ENCODE measurements around the gene PCBP3.
"Not testable (repeated sequence)": the region's sequence is repeated elsewhere in the genome, so short reads cannot be mapped to it uniquely, and the experiment has no call there.

The PCBP3 gene

GRCh38 chr21:45844181-45844580 lies 200.7 kb downstream of the PCBP3 start:
- Histone ChIP-seq H3K27me3 (ENCODE audit: control insufficient read depth, insufficient read depth, low read length) (no peaks in the 10 kb centered on the region), H3K9me3 (ENCODE audit: control insufficient read depth, insufficient read depth, low read length) (no peaks in the 10 kb centered on the region), H3K4me3 (ENCODE audit: low read depth, low read length) (no peak overlapping the region), H3K4me1 (ENCODE audit: control insufficient read depth, insufficient read depth, low read length) (no peaks in the 10 kb centered on the region), H3K36me3 (ENCODE audit: control insufficient read depth, insufficient read depth, low read length) (no peaks in the 10 kb centered on the region), H3K9ac (ENCODE audit: low read depth, low read length) (no peak overlapping the region)

DNA sequence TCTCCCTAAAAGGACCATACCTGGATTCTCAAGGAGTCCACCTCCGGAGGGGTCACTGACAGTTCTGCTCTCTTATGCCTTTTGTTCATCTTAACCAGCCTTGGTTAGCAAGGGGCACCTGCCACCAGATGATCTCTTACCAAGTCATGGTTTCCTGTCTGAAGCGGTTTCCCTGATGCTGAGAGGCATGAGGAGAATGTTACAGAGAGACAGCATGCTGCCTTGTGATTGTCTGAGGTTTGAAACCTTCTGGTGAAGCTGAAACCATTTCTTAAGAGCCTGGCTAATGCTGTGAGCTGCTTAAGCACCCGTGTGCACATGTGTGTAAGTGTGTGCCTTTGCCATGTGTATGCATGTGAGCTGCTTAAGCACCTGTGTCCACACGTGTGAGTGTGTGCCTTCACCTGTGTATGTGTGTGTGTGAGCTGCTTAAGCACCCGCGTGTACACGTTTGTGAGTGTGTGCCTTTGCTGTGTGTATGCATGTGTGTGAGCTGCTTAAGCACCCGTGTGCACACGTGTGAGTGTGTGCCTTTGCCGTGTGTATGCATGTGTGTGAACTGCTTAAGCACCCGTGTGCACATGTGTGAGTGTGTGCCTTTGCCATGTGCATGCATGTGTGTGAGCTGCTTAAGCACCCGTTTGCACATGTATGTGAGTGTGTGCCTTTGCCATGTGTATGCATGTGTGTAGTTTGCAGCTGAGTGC lies 201.7 kb downstream of the PCBP3 start:
- Histone ChIP-seq H3K9me3 (ENCODE audit: control insufficient read depth, insufficient read depth, low read length) (no peaks in the 10 kb centered on the region), H3K36me3 (ENCODE audit: control insufficient read depth, insufficient read depth, low read length) (no peaks in the 10 kb centered on the region), H3K4me1 (ENCODE audit: control insufficient read depth, insufficient read depth, low read length) (no peaks in the 10 kb centered on the region), H3K9ac (ENCODE audit: low read depth, low read length) (no peak overlapping the region), H3K4me3 (ENCODE audit: low read depth, low read length) (no peak overlapping the region), H3K27me3 (ENCODE audit: control insufficient read depth, insufficient read depth, low read length) (no peaks in the 10 kb centered on the region)

- H3K27me3 ChIP-seq (ENCODE audit: control insufficient read depth, insufficient read depth, low read length), result no peaks in the 10 kb centered on the region
- no peak overlapping the region for H3K9ac ChIP-seq (ENCODE audit: low read depth, low read length)
- no peaks in the 10 kb centered on the region for H3K36me3 ChIP-seq (ENCODE audit: control insufficient read depth, insufficient read depth, low read length)
- H3K4me3 ChIP-seq (ENCODE audit: low read depth, low read length), result no peak overlapping the region
- H3K4me1 ChIP-seq (ENCODE audit: control insufficient read depth, insufficient read depth, low read length), result no peaks in the 10 kb centered on the region
- no peaks in the 10 kb centered on the region for H3K9me3 ChIP-seq (ENCODE audit: control insufficient read depth, insufficient read depth, low read length)
Measured at GRCh38 chr21:45845770-45846090, 202.2 kb downstream of the PCBP3 start.

GRCh38 chr21:45846373-45847160 lies 203.0 kb downstream of the PCBP3 start:
- no peak overlapping the region for H3K4me3 ChIP-seq (ENCODE audit: low read depth, low read length)
- H3K4me1 ChIP-seq (ENCODE audit: control insufficient read depth, insufficient read depth, low read length), result no peaks in the 10 kb centered on the region
- no peaks in the 10 kb centered on the region for H3K9me3 ChIP-seq (ENCODE audit: control insufficient read depth, insufficient read depth, low read length)
- H3K9ac ChIP-seq (ENCODE audit: low read depth, low read length), result no peak overlapping the region
- H3K36me3 ChIP-seq (ENCODE audit: control insufficient read depth, insufficient read depth, low read length), result no peaks in the 10 kb centered on the region
- no peaks in the 10 kb centered on the region for H3K27me3 ChIP-seq (ENCODE audit: control insufficient read depth, insufficient read depth, low read length)

- no peak overlapping the region for H3K9ac ChIP-seq (ENCODE audit: low read depth, low read length)
- H3K9me3 ChIP-seq (ENCODE audit: control insufficient read depth, insufficient read depth, low read length), result no peaks in the 10 kb centered on the region
- no peaks in the 10 kb centered on the region for H3K4me1 ChIP-seq (ENCODE audit: control insufficient read depth, insufficient read depth, low read length)
- H3K4me3 ChIP-seq (ENCODE audit: low read depth, low read length), result no peak overlapping the region
- H3K27me3 ChIP-seq (ENCODE audit: control insufficient read depth, insufficient read depth, low read length), result no peaks in the 10 kb centered on the region
- H3K36me3 ChIP-seq (ENCODE audit: control insufficient read depth, insufficient read depth, low read length), result no peaks in the 10 kb centered on the region
Measured at GRCh38 chr21:45847870-45848269, 204.3 kb downstream of the PCBP3 start.

- Histone ChIP-seq H3K36me3 (ENCODE audit: control insufficient read depth, insufficient read depth, low read length) (no peaks in the 10 kb centered on the region), H3K27me3 (ENCODE audit: control insufficient read depth, insufficient read depth, low read length) (no peaks in the 10 kb centered on the region), H3K9me3 (ENCODE audit: control insufficient read depth, insufficient read depth, low read length) (no peaks in the 10 kb centered on the region), H3K4me1 (ENCODE audit: control insufficient read depth, insufficient read depth, low read length) (no peaks in the 10 kb centered on the region), H3K4me3 (ENCODE audit: low read depth, low read length) (no peak overlapping the region), H3K9ac (ENCODE audit: low read depth, low read length) (no peak overlapping the region)
Measured at GRCh38 chr21:45848331-45848730, 204.8 kb downstream of the PCBP3 start.

GRCh38 chr21:45848805-45849204 lies 205.3 kb downstream of the PCBP3 start:
- Histone ChIP-seq H3K4me3 (ENCODE audit: low read depth, low read length) (no peak overlapping the region), H3K9me3 (ENCODE audit: control insufficient read depth, insufficient read depth, low read length) (no peaks in the 10 kb centered on the region), H3K27me3 (ENCODE audit: control insufficient read depth, insufficient read depth, low read length) (no peaks in the 10 kb centered on the region), H3K36me3 (ENCODE audit: control insufficient read depth, insufficient read depth, low read length) (no peaks in the 10 kb centered on the region), H3K4me1 (ENCODE audit: control insufficient read depth, insufficient read depth, low read length) (no peaks in the 10 kb centered on the region), H3K9ac (ENCODE audit: low read depth, low read length) (no peak overlapping the region)

DNA sequence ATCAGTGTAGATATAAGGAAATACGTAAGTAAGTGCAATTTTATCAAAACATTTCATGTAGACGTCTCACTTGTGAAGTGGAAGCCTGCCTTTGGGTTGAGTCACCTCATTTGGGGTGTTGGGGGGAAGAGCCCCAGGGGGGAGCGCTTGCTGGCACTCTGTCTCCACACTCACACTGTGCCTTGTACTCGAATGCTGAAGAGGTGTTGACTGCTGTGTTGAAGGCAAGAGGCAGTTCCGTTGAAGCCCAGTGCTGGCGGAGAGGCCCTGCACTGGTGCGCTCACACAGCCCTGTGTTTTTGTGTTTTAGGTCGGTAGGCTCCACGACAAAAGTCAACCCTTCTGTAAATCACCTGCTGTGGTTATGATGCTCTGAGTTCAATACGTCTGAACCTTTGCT lies 206.1 kb downstream of the PCBP3 start:
- Histone ChIP-seq H3K9me3 (ENCODE audit: control insufficient read depth, insufficient read depth, low read length) (no peaks in the 10 kb centered on the region), H3K9ac (ENCODE audit: low read depth, low read length) (no peak overlapping the region), H3K4me3 (ENCODE audit: low read depth, low read length) (no peak overlapping the region), H3K4me1 (ENCODE audit: control insufficient read depth, insufficient read depth, low read length) (no peaks in the 10 kb centered on the region), H3K36me3 (ENCODE audit: control insufficient read depth, insufficient read depth, low read length) (no peaks in the 10 kb centered on the region), H3K27me3 (ENCODE audit: control insufficient read depth, insufficient read depth, low read length) (no peaks in the 10 kb centered on the region)

DNA sequence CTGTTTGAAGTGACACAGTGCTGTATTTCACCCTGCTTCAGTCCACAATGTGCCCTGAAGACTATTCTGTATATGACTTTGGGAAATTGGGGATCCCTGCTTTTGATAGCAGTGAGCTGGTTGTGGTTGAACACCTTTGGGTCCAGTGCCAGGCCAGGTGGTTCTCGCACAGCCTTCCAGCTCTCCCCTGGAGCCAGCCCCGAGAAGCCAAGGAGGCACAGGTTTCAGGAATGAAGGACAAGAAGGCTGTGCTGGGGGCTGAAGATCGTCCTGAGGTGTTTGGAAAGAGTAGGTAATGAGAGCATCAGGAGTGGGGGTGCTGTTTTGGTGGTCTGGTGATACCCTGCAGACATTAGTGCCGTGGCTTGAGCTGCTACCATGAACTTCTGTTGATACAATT lies 206.7 kb downstream of the PCBP3 start:
- H3K9ac ChIP-seq (ENCODE audit: low read depth, low read length), result no peak overlapping the region
- H3K4me3 ChIP-seq (ENCODE audit: low read depth, low read length), result no peak overlapping the region
- H3K9me3 ChIP-seq (ENCODE audit: control insufficient read depth, insufficient read depth, low read length), result no peaks in the 10 kb centered on the region
- no peaks in the 10 kb centered on the region for H3K36me3 ChIP-seq (ENCODE audit: control insufficient read depth, insufficient read depth, low read length)
- H3K27me3 ChIP-seq (ENCODE audit: control insufficient read depth, insufficient read depth, low read length), result no peaks in the 10 kb centered on the region
- H3K4me1 ChIP-seq (ENCODE audit: control insufficient read depth, insufficient read depth, low read length), result no peaks in the 10 kb centered on the region

- H3K9ac ChIP-seq (ENCODE audit: low read depth, low read length); H3K4me1 ChIP-seq (ENCODE audit: control insufficient read depth, insufficient read depth, low read length); H3K27me3 ChIP-seq (ENCODE audit: control insufficient read depth, insufficient read depth, low read length); H3K9me3 ChIP-seq (ENCODE audit: control insufficient read depth, insufficient read depth, low read length); H3K36me3 ChIP-seq (ENCODE audit: control insufficient read depth, insufficient read depth, low read length); H3K4me3 ChIP-seq (ENCODE audit: low read depth, low read length): not testable (repeated sequence)
Measured at GRCh38 chr21:45852386-45852785, 208.9 kb downstream of the PCBP3 start.

- Histone ChIP-seq H3K4me3 (ENCODE audit: low read depth, low read length) (no peak overlapping the region), H3K4me1 (ENCODE audit: control insufficient read depth, insufficient read depth, low read length) (peaks cover 6% of the 10 kb centered on the region), H3K27me3 (ENCODE audit: control insufficient read depth, insufficient read depth, low read length) (no peaks in the 10 kb centered on the region), H3K9me3 (ENCODE audit: control insufficient read depth, insufficient read depth, low read length) (no peaks in the 10 kb centered on the region), H3K9ac (ENCODE audit: low read depth, low read length) (no peak overlapping the region), H3K36me3 (ENCODE audit: control insufficient read depth, insufficient read depth, low read length) (no peaks in the 10 kb centered on the region)
Measured at GRCh38 chr21:45852886-45853400, 209.4 kb downstream of the PCBP3 start.

DNA sequence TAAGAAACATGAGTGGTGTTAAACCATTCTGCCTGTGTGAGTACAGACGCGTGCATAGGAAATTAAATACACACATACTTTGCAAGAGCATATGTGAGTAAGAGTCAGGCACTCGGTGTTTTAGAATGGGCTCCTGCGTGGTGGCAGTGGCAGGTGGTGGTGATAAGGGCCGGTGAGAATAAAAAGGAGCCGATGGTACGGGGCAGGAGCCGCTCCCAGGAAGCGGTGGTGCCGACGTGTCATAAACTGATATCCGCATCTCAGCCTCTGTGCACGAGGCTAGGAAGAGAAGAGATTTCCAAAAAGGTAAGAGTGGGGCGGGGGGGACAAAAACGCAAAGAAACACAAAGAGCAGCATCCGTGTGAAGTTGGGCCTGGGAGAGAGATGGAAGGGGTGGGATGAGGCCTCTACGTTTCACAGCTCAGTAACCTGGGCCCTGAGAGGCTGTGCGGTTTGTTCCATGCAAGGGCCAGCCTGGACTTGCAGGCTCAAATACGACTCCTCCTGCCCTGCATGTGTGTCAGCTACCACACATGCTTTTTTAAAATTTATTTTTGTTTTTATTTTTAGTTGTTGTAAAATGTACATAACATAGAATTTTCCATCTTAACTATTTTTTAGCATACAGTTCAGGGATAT lies 210.3 kb downstream of the PCBP3 start:
- no peaks in the 10 kb centered on the region for H3K27me3 ChIP-seq (ENCODE audit: control insufficient read depth, insufficient read depth, low read length)
- H3K36me3 ChIP-seq (ENCODE audit: control insufficient read depth, insufficient read depth, low read length), result no peaks in the 10 kb centered on the region
- no peaks in the 10 kb centered on the region for H3K9me3 ChIP-seq (ENCODE audit: control insufficient read depth, insufficient read depth, low read length)
- no peak overlapping the region for H3K9ac ChIP-seq (ENCODE audit: low read depth, low read length)
- H3K4me3 ChIP-seq (ENCODE audit: low read depth, low read length), result no peak overlapping the region
- H3K4me1 ChIP-seq (ENCODE audit: control insufficient read depth, insufficient read depth, low read length), result peaks cover 6% of the 10 kb centered on the region

Data from iPS-15b (cell line).